ENCODE results near the gene USPL1. TPM values are rescaled to one million over a fixed set of nuclear protein-coding genes. Genes with fewer than 3 reads are reported as not detected.

Gene USPL1
- total RNA-seq, 4 donors from 2014 or later, result 14.2 to 18.4 (median 15.6) TPM

GRCh38 chr13:30689752-30690151 is 72.0 kb downstream of the USPL1 start:
- Histone ChIP-seq H3K9me3 (no peaks in the 10 kb centered on the region), H3K4me1 (peaks cover 4 to 7% of the 10 kb centered on the region in 2 donors), H3K27ac (peak overlapping the region in 3 of 4 donors; percentile 12 to 65 (median 44)), H3K36me3 (no peaks in the 10 kb centered on the region), H3K4me3 (peak overlapping the region in 2 of 4 donors; percentile 54 to 61), H3K27me3 (no peaks in the 10 kb centered on the region)
- intact Hi-C loops (cut with DNase I; ENCODE audit: low total_unique reads), result no loop called here
- TF ChIP-seq CTCF (IDR thresholded peaks at IDR 0.05 in 4 of 5, conservative IDR thresholded peaks at IDR 0.05 in 1 of 5), result no peak
- no peak for TF ChIP-seq POLR2A (IDR thresholded peaks at IDR 0.05)
- DNase-seq, result no peak
- ATAC-seq, result no peak
- in situ Hi-C loops (cut with MboI; ENCODE audit: low sequenced_read_pairs in 4 of 4), result loop anchor here in 2 of 4 donors (10.0 kb wide), 1 partner anchor 115 kb away; no protein-coding TSS in a partner anchor

- intact Hi-C loops (cut with DNase I; ENCODE audit: low total_unique reads), result no loop called here
Observed at GRCh38 chr13:30690282-30691188, 72.8 kb downstream of the USPL1 start.

GRCh38 chr13:30692113-30692512 is 74.4 kb downstream of the USPL1 start:
- Histone ChIP-seq H3K36me3 (no peaks in the 10 kb centered on the region), H3K9me3 (no peaks in the 10 kb centered on the region), H3K27ac (no peak overlapping the region), H3K27me3 (no peaks in the 10 kb centered on the region), H3K4me3 (no peak overlapping the region), H3K4me1 (peaks cover 4 to 7% of the 10 kb centered on the region in 2 donors)
- DNase-seq (no peak), ATAC-seq (no peak)
- TF ChIP-seq CTCF (IDR thresholded peaks at IDR 0.05 in 4 of 5, conservative IDR thresholded peaks at IDR 0.05 in 1 of 5) (no peak), POLR2A (IDR thresholded peaks at IDR 0.05) (no peak)
- in situ Hi-C loops (cut with MboI; ENCODE audit: low sequenced_read_pairs in 4 of 4), result no loop called here
- intact Hi-C loops (cut with DNase I; ENCODE audit: low total_unique reads), result no loop called here

More at GRCh38 chr13:30690282-30691188, 72.8 kb downstream of the USPL1 start:
- DNase-seq, result peak; percentile 45 to 71
- Histone ChIP-seq H3K36me3 (no peaks in the 10 kb centered on the region), H3K27me3 (no peaks in the 10 kb centered on the region), H3K9me3 (no peaks in the 10 kb centered on the region), H3K4me3 (peak overlapping the region; percentile 48 to 61 (median 54)), H3K4me1 (peaks cover 4 to 7% of the 10 kb centered on the region in 2 donors), H3K27ac (peak overlapping the region; percentile 12 to 65 (median 48))
- ATAC-seq, result peak; percentile 95 to 97
- in situ Hi-C loops (cut with MboI; ENCODE audit: low sequenced_read_pairs in 4 of 4), result no loop called here
- TF ChIP-seq CTCF (IDR thresholded peaks at IDR 0.05 in 4 of 5, conservative IDR thresholded peaks at IDR 0.05 in 1 of 5), result no peak
- TF ChIP-seq POLR2A (IDR thresholded peaks at IDR 0.05), result peak in 1 of 2 donors; percentile 5

GRCh38 chr13:30696278-30697176 is 78.8 kb downstream of the USPL1 start:
- no peak for ATAC-seq
- no peak for TF ChIP-seq POLR2A (IDR thresholded peaks at IDR 0.05)
- no peak for TF ChIP-seq CTCF (IDR thresholded peaks at IDR 0.05 in 4 of 5, conservative IDR thresholded peaks at IDR 0.05 in 1 of 5)
- intact Hi-C loops (cut with DNase I; ENCODE audit: low total_unique reads) (no loop called here), in situ Hi-C loops (cut with MboI; ENCODE audit: low sequenced_read_pairs in 4 of 4) (no loop called here)
- Histone ChIP-seq H3K27ac (no peak overlapping the region), H3K36me3 (no peaks in the 10 kb centered on the region), H3K9me3 (no peaks in the 10 kb centered on the region), H3K4me3 (no peak overlapping the region), H3K27me3 (no peaks in the 10 kb centered on the region), H3K4me1 (peaks cover 0 to 4% of the 10 kb centered on the region in 2 donors)
- peak in 1 of 2 donors; percentile 46 for DNase-seq
